Peyer's patch (tissue), 4 donors: ENCODE measurements around the gene ACSL1.

ENCODE experiments used
- POLR2A ChIP-seq, 2 donors: fragments of 450-650 bp; IDR thresholded peaks; one replicate each; pipeline ENCODE4 v1.5.1; 2017; ENCODE audit warnings: antibody characterized with exemption in 2 of 2, mild to moderate bottlenecking in 2 of 2, moderate library complexity in 2 of 2
- TF ChIP-seq, protein P1 (sequence below), 6 experiments: fragments of 450-650 bp in 4 of 6; fragments of 200-600 bp in 2 of 6; sonication (generic) in 1 of 6; IDR thresholded peaks; one replicate each; pipeline ENCODE4 v1.5.1; 2017 to 2019; ENCODE audit warnings: antibody characterized with exemption in 6 of 6, mild to moderate bottlenecking in 3 of 6, moderate library complexity in 1 of 6

DNA sequence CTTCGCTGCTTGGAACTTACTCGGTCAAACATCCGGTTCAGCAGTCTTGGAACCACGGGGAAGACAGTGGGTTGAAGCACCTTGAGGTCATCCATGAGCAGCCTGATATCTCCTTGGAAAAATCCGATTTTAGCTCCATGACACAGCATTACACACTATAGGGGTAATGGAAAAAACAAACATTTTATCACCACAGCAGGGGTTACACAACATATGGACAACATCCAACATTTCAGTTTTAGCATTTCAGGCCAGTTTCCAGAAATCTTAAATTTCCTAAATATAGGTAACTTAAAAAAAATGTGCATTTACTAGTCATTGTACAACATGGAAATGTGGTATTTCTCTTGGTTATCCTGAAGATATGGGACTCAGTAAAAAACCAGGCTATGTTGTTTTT is 57.5 kb downstream of the ACSL1 start:
- TF ChIP-seq, protein P1, sequence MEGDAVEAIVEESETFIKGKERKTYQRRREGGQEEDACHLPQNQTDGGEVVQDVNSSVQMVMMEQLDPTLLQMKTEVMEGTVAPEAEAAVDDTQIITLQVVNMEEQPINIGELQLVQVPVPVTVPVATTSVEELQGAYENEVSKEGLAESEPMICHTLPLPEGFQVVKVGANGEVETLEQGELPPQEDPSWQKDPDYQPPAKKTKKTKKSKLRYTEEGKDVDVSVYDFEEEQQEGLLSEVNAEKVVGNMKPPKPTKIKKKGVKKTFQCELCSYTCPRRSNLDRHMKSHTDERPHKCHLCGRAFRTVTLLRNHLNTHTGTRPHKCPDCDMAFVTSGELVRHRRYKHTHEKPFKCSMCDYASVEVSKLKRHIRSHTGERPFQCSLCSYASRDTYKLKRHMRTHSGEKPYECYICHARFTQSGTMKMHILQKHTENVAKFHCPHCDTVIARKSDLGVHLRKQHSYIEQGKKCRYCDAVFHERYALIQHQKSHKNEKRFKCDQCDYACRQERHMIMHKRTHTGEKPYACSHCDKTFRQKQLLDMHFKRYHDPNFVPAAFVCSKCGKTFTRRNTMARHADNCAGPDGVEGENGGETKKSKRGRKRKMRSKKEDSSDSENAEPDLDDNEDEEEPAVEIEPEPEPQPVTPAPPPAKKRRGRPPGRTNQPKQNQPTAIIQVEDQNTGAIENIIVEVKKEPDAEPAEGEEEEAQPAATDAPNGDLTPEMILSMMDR (IDR thresholded peaks at IDR 0.05): no peak
- no peak for TF ChIP-seq POLR2A (IDR thresholded peaks at IDR 0.05)
